ENCODE measurements around the gene NECTIN3. TPM values are rescaled to one million over a fixed set of nuclear protein-coding genes. Genes with fewer than 3 reads are reported as not detected.

The NECTIN3 gene
- total RNA-seq, 4 donors from 2014 or later = 4.3 to 9.7 (median 5.8) TPM

DNA sequence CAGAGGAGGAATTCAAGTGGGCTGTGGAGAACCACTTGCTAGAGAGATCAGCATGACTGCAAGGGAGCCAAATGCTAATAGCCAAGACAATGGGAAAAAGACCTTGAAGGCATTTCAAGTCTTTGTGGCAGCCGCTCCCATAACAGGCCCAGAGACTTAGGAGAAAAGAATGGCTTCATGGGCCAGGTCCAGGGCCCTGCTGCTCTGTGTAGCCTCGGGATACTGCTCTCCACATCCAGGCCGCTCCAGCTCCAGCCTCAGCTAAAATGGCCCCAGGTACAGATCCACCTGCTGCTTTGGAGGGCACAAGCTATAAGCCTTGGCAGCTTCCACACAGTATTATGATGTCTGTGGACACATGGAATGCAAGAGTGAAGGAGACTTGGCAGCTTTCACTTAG is 157.7 kb downstream of the NECTIN3 start:
- H3K4me1 ChIP-seq = no peaks in the 10 kb centered on the region
- ATAC-seq (no peak), DNase-seq (no peak)
- no peaks in the 10 kb centered on the region for H3K36me3 ChIP-seq
- H3K27me3 ChIP-seq = no peaks in the 10 kb centered on the region
- no peak overlapping the region for H3K4me3 ChIP-seq
- no peaks in the 10 kb centered on the region for H3K9me3 ChIP-seq
- in situ Hi-C loops (cut with MboI; ENCODE audit: low sequenced_read_pairs in 4 of 4) (no loop called here), intact Hi-C loops (cut with DNase I; ENCODE audit: low total_unique reads) (no loop called here)
- H3K27ac ChIP-seq = no peak overlapping the region
- TF ChIP-seq, protein P1, sequence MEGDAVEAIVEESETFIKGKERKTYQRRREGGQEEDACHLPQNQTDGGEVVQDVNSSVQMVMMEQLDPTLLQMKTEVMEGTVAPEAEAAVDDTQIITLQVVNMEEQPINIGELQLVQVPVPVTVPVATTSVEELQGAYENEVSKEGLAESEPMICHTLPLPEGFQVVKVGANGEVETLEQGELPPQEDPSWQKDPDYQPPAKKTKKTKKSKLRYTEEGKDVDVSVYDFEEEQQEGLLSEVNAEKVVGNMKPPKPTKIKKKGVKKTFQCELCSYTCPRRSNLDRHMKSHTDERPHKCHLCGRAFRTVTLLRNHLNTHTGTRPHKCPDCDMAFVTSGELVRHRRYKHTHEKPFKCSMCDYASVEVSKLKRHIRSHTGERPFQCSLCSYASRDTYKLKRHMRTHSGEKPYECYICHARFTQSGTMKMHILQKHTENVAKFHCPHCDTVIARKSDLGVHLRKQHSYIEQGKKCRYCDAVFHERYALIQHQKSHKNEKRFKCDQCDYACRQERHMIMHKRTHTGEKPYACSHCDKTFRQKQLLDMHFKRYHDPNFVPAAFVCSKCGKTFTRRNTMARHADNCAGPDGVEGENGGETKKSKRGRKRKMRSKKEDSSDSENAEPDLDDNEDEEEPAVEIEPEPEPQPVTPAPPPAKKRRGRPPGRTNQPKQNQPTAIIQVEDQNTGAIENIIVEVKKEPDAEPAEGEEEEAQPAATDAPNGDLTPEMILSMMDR (IDR thresholded peaks at IDR 0.05 in 4 of 5, conservative IDR thresholded peaks at IDR 0.05 in 1 of 5) = no peak
- TF ChIP-seq POLR2A (IDR thresholded peaks at IDR 0.05) = no peak

DNA sequence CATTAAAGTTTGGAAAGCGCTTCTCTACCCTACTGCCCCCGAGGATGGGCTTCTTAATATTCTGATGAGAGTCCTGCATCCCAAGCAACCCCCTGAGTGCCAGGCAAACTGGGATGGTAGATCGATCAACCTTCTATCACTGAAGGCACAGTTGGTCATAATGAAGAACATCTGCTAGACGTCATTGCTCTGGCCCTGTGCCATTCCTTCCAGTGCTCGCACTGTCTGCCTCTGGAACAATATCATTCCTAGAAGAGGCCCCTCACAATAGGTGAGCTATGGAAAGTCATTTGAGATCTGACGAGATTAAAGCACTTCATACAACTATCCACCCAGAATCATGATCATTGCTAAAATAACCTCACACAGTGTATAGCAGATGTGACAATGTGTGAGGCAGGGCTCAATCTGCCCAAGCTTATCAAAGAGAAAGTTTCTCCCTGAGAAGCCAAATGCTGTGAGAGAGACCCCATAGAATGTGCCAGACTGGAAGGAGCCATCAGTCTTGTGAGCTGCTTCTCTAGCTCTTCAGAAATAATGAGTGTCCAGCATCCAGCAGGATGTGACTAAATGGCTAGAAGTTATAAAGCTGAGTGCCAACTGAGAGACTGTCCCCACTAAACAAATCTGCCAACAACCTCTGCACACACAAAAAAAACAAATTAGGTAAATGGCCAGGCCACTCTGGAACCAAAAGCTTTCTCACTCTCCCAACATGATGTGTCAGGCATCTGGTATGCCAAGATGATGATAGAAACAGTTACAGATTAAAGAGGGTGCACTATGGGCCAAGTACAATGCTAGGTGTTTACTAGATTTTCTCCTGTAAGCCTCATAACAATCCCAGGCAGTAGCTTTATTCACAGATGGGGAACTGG is 165.5 kb downstream of the NECTIN3 start:
- H3K4me3 ChIP-seq = no peak overlapping the region
- DNase-seq = no peak
- H3K36me3 ChIP-seq = no peaks in the 10 kb centered on the region
- intact Hi-C loops (cut with DNase I; ENCODE audit: low total_unique reads) = no loop called here
- no peak for ATAC-seq
- in situ Hi-C loops (cut with MboI; ENCODE audit: low sequenced_read_pairs in 4 of 4) = no loop called here
- H3K27me3 ChIP-seq = no peaks in the 10 kb centered on the region
- no peak overlapping the region for H3K27ac ChIP-seq
- TF ChIP-seq, protein P1 (IDR thresholded peaks at IDR 0.05 in 4 of 5, conservative IDR thresholded peaks at IDR 0.05 in 1 of 5) = no peak
- no peak for TF ChIP-seq POLR2A (IDR thresholded peaks at IDR 0.05)
- no peaks in the 10 kb centered on the region for H3K9me3 ChIP-seq
- H3K4me1 ChIP-seq = no peaks in the 10 kb centered on the region

DNA sequence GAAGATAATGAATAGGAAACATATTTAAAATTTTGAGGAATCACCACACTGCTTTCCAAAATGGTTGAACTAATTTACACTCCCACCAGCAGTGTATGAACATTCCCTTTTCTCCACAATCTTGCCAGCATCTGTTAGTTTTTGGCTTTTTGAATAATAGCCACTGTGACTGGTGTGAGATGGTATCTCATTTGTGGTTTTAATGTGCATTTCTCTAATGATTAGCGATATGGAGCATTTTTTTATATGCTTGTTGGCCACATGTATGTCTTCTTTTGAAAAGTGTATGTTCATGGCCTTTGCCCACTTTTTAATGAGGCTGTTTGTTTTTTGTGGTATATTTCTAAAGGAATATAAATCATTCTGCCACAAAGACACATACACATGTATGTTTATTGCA is 166.3 kb downstream of the NECTIN3 start:
- no peak for DNase-seq
- intact Hi-C loops (cut with DNase I; ENCODE audit: low total_unique reads) = no loop called here
- in situ Hi-C loops (cut with MboI; ENCODE audit: low sequenced_read_pairs in 4 of 4) = no loop called here
- H3K36me3 ChIP-seq = no peaks in the 10 kb centered on the region
- no peaks in the 10 kb centered on the region for H3K4me1 ChIP-seq
- TF ChIP-seq POLR2A (IDR thresholded peaks at IDR 0.05) = no peak
- TF ChIP-seq, protein P1 (IDR thresholded peaks at IDR 0.05 in 4 of 5, conservative IDR thresholded peaks at IDR 0.05 in 1 of 5) = no peak
- H3K27me3 ChIP-seq = no peaks in the 10 kb centered on the region
- ATAC-seq = no peak
- no peaks in the 10 kb centered on the region for H3K9me3 ChIP-seq
- H3K4me3 ChIP-seq = no peak overlapping the region
- H3K27ac ChIP-seq = no peak overlapping the region

DNA sequence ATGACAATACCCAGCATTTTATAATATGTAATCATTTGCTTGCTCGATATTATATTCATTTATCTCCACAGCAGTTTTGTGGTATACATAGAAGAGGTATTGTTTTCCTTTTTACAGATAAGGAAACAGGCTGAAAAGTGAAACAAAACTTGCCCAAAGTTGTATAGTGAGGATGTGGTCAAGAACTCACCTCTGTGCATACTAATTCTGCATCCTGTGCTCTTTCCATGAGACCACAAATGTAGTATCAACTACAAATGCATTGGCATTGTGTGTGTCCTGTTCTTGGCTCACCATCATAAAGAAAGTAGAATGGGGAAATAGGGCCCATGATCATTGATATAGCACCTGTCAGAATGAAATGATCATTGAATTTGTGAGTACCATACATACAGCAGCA is 167.3 kb downstream of the NECTIN3 start:
- no peaks in the 10 kb centered on the region for H3K9me3 ChIP-seq
- in situ Hi-C loops (cut with MboI; ENCODE audit: low sequenced_read_pairs in 4 of 4) (no loop called here), intact Hi-C loops (cut with DNase I; ENCODE audit: low total_unique reads) (no loop called here)
- H3K27me3 ChIP-seq = no peaks in the 10 kb centered on the region
- ATAC-seq = no peak
- no peaks in the 10 kb centered on the region for H3K36me3 ChIP-seq
- H3K4me1 ChIP-seq = no peaks in the 10 kb centered on the region
- no peak for DNase-seq
- H3K27ac ChIP-seq = no peak overlapping the region
- H3K4me3 ChIP-seq = no peak overlapping the region
- no peak for TF ChIP-seq POLR2A (IDR thresholded peaks at IDR 0.05)
- TF ChIP-seq, protein P1 (IDR thresholded peaks at IDR 0.05 in 4 of 5, conservative IDR thresholded peaks at IDR 0.05 in 1 of 5) = no peak

Measured in gastrocnemius medialis (tissue), 4 donors.